GM20431 (cell line): Measurements from ENCODE around the gene RIN1.
"Not testable (repeated sequence)": the region's sequence is repeated elsewhere in the genome, so short reads cannot be mapped to it uniquely, and the experiment has no call there.

Experiments used
- in situ Hi-C: fragments of 300-500 bp; cut with MseI, MboI; formaldehyde crosslinking; loops from one replicate; pipeline ENCODE4 v1.15.0; 2020; ENCODE audit warnings: low sequenced_read_pairs; ENCODE audit not compliant: unreplicated experiment

RIN1 gene

DNA sequence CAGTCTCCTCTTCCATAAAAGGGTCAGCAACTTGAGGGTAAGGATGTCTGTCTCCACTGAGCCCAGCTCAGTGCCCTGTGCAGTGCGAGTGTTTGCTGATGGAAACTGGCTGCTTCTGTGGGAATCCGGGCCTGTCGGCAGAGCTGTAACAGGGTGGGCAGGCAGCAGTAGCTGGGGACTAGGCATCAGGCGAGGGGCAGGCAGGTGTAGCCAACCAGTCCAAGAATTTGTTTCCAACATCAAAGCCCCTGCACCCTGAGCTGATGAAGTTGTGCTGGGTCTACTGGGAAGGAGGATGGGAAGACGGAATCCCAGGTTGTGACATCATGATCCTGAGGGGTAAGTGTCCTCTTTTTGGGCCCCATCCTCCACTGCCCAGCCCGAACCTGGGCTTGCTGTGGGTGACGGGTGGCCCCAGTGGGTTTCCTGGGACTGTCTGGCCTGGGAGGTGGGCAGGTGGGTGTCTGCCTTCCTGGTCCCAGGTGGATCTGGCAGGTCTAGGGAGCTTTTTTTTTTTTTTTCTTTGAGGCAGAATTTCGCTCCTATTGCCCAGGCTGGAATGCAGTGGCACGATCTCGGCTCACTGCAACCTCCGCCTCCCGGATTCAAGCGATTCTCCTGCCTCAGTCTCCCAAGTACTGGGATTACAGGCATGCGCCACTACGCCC lies 24.3 kb upstream of the RIN1 start:
- in situ Hi-C loops, result no loop called here

DNA sequence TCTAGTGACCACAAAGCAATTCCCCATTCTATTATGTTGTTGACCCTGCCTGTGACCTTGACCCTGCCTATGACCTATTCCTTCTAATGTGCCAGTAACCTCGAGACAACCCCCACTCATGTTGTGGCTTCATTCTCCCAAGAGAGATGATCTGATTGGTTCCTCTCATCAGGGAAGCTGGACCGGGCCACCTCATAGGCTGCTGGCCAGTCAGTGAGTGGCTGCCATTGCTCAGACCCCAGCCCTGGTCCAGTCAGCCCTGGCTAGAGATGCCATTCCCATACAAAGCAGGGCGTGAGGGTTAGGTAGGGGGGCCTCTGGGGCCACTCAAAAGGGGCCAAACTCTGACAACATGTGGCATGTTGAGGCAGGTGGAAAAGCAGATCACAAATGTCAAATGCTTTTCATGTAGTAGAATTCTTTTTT lies 23.4 kb upstream of the RIN1 start:
- in situ Hi-C loops, result no loop called here

DNA sequence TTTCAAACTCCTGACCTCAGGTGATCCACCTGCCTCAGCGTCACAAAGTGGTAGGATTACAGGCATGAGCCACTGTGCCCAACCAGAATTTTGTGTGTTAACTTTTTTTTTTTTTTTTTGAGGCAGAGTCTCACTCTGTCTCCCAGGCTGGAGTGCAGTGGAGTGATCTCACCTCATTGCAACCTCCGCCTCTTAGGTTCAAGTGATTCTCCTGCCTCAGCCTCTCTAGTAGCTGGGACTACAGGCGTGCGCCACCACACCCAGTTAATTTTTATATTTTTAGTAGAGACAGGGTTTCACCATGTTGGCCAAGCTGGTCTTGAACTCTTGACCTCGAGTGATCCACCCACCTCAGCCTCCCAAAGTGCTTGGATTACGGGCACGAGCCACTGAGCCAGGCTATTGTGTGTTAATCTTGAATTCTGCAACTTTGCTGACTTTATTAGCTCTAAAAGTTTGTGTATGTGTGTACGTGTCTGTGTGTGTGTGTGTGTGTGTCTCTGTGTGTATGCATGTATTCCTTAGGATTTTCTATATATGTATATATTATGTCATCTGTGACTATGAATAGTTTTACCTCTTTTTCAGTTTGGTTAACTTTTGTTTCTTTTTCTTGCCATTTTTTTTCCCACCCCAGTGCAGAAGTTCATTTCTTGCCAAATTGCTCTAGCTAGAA lies 14.5 kb upstream of the RIN1 start:
- in situ Hi-C loops, result not testable (repeated sequence)

DNA sequence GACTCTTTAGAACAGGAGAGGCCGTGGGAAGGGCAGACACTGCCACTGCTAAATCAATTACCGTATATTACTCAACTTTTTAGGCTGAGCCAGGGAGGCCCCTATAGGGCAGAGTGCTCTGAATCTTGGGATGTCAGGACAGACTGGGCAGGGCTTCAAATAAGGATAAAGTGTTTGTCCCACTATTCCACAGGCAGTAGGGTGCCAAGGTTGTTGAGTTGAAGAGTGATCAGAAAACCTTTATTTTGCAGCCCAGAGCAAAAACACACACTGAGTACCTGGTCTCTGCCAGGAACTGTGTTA lies 12.8 kb upstream of the RIN1 start:
- in situ Hi-C loops, result no loop called here

DNA sequence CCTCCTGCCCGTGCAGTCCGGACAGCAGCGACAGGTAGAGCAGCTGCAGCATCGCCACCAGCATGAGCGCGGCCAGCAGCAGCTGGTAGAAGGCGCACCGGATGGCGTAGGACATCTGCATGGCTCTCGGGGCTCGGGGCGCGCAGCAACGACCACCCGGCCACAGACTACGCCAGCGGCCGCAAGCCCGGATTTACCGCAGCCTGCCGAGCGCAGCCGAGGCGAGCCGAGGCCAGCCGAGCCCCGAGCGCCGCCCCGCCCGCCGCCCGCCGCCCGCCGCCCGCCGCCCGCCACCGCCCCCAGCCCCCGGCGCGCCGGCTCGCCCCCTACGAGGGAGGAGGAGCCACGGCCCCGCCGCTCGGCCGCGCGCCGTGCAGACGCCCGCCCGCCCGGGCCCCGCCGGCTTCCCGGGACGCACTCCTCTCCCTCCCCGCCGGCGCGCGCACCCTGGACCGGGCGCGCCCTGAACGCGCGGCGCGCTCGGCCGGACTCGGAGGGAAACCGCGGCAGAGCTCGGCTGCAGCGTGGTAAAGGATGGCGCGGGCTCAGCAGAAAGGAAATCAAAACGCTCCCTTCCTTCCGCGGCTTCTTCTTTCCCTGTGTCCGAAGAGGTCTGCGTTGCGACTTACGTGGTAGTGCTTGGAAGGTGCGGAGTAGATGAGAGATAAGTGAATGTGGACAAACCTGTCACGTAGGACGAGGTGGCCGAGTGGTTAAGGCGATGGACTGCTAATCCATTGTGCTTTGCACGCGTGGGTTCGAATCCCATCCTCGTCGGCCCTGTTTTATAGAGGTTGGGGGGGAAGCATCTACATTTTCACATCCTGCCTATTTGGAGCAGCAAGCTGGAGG lies 11.4 kb upstream of the RIN1 start, which contains the start of gene B4GAT1:
B4GAT1 (minus strand) TSS at position 205 of the 852 bp plus-strand sequence; CDS start at position 121, 84 bp downstream.
- in situ Hi-C loops, result no loop called here

DNA sequence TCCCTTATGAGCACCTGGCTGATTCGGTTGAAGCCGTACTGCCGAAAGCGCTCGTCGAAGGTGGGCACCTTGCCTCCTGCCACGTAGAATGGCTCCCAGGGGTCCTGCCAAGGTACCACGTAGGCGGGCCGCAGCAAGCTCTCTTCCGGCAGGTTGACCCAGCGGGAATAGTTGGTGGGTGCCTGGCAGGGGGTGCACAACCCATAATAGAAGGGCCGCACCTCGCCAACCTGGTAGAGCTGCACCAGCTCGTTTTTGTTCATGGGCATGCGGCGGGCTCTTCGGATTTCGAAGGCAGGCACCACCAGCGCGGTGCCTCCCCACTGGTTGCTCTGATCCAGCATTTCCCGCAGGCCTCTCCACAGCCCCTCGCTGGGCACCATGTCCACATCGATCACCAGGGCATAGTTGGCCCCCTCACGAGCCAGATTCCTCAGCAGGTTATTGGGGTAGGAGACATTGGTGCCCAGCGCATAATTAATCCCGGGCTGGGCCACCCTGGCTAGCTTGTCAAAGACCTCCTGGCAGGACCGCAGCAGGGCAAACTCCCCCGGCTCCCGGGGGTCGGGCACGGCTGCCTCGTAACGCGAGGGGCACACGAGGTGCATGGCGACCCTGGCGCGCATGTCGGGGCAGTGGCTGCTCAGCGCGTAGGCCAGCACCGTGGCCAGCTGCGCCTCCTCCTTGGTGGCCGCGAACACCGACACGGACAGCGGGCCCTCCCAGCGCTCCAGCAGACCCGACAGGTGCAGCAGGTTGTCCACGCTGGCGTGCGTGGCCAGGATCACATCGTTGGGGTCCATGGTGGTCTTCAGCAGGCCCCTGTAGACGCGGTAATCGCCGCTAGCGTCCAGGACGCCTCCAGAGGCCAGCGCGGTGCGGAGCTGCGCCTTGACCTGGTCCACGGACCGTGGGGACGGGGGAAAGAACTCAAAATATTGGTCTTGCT lies 10.5 kb upstream of the RIN1 start:
- in situ Hi-C loops, result no loop called here

DNA sequence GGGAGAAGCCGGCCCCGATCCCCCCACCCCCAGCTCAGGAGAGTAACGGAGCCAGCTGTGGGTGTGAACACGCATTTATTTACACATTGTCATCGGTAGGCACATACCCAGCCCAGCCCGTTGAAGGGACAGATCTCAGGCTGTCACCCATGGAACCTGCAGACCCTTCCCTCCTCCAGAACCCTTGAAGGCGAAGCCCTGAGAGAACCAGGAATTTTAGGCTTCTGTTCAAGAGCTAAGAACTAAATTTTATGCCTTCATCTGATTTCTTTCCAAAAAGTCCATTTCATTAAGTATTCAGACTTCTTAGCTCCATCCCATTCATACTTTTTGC lies 9.0 kb upstream of the RIN1 start:
- in situ Hi-C loops, result no loop called here

DNA sequence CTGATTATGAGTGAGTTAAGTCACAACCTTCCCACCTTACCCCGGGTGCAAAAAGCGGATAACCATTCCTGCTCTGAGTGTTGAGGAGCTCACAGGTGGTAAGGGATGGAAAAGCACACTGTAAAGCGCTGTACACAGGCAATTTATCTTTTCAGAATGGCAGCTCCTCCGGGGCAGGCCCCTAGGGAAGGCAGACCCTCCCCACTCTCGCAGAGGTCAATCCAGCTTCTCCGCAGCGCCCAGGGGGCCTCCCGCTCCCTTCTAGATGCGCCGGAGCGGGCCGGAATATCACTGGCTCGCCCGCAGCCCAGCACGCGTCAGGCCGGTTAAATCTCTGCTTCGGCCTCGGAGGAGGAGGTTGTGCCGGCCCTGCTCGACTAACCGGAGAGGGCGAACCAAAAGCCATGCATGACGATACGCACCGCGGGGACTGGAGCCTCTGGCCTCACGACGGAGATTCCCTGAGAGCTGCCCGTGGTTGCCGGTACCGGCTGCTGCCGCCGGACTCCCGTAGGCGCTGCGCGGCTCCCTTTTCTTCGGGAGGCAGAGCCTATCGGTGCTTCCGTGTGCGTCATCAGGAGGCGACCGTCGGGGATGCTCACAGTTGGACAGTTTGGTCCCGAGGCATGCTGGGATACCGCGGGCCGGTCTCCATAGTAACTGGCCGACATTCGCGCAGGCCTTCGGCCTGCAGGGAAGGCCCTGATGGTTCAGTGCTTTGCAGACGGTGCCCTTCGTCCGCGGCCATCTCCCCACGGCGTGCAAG lies 8.5 kb upstream of the RIN1 start, which contains the start of gene BRMS1:
BRMS1 (minus strand) TSS at position 555 of the 766 bp plus-strand sequence. CDS start 2,870 bp downstream, outside the sequence.
- in situ Hi-C loops, result no loop called here

DNA sequence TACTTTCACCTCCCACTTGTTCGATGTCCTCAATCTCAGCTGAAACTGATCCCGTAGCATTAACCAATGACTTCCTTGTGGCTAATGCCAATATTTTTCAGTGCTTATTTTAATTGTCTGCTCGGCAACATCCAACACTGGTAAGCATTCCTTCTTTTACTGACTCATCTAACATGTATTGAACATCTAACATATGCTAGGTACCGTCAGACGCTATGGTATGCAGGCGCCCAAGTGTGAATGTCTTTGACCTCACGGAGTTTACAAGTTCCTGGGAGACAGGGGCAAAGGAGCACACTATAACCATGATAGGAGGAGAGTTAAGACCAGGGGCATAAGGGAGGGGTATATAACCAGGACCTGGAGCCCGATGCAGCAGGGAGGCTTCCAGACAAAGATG lies 6.9 kb upstream of the RIN1 start:
- in situ Hi-C loops, result no loop called here

DNA sequence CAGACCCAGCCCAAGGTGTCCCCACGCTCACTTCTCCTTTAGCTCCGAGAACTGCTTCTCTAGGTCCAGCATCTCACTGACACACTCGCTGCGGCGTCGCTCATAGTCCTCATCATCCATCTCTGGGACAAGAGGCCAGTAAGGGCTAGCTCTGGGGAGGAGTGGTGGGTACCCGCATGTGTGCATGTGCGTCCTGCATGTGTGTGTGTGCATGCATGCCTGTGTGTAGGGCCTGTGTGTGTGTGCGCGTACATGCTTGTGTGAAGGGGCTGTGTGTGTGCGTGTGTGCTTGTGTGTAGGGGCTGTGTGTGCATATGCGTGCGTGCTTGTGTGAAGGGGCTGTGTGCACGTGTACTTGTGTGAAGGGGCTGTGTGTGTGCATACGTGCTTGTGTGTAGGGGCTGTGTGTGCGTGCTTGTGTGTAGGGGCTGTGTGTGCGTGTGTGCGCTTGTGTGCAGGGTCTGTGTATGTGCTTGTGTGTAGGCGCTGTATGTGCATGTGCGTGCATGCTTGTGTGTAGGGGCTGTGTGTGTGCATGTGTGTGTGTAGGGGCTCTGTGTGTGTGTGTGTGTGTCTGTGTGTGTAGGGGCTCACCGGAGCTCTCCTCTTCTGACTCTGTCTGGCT lies 5.4 kb upstream of the RIN1 start:
- in situ Hi-C loops, result no loop called here

DNA sequence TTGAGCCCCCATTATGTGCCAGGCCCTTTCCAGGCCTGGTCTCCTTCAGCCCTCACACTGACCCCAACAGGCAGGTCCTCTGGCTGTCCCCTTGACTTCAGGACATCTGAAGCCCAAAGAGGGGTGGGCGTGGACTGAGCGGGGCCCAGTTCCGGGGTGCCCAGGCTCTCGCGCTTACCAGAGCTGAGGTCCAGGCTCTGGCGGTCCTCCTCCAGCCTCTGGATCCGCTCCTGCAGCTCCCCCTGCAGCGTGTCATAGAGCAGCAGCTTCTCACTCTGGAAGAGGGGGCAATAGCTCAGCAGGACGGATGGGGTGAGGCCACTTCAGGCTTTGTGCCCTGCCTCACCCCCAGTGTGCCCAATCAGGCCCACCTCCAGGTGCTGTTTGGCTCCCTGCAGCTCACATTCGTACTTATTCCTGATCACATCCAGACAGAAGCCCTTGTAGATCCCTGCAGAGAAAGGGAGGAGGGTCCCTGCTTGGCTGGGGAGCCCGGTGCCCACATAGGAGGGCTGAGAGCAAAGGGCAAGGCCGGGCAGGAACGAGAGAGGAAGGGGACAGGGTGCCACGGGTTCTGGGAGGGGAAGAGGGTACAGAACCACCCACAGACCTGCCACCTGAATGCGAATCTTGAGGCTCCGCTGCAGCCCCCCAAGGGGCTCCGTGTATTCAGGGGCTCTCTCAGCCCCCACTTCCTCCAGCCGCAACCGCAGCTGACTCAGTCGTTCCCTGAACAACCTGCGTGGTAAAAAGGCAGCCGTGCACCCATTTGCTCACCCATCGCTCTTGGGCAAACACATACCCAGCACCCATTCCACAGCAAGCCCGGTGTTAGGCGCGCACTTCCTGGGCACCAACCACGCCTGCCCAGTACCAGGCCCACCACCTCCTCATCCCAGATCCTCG lies 4.6 kb upstream of the RIN1 start:
- in situ Hi-C loops, result no loop called here

DNA sequence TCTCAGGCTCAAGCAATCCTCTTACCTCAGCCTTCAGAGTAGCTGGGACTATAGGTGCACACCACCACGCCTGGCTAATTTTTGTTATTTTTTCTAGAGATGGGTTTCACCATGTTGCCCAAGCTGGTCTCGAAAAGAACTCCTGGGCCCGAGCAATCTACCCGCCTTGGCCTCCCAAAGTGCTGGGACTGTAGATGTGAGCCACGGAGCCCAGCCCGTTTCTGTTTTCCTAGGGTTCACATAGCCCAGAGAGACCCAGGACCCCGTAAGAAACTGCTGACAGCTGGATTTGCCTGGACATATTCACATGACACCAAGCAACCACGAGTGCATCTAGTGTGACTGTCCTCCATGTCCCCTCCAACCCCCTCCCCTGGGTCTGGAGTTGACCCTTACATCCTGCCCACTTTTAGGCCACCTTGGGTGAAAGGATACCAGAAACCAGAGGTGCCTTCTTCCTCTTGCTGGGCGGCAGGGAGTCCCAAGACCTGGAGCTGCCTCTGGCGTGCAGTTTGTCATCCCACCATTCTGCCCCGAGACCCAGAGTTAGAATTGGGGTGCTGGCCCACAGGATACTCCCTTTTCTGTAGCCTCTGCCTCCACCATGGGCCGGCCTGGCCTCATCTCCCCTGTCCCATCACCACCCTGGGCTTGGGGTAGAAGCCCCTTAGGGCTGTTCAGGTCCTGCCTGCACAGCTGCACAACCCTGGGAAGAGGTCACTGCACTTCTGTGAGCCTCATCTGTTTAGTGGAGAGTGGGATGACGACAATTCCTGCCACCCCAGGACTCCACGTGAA lies 3.7 kb upstream of the RIN1 start:
- in situ Hi-C loops, result no loop called here

DNA sequence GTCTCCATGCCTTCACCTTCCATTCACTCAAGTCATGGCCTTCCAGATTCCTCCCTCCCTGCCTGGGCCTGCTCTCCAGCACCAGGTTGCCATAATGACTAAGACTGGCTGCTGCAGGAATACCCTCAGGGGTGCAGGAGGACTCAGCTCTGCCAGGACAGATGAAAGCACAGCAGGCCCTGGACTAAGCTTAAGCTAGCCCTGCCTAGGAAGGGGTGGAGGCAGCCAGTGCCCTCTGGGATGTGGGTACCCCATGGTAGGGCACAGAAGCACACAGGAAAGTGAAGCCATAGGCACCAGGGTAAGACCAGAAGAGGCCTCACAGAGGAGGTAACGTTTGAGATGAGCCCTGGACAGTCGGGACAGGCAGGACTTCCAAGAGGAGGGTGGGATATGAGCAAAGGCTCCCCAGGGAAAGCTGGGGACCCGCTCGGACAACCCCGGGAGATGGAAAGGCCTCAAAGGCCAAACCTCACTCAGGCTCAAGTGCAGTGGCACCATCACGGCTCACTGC lies 3.0 kb upstream of the RIN1 start:
- in situ Hi-C loops, result no loop called here

DNA sequence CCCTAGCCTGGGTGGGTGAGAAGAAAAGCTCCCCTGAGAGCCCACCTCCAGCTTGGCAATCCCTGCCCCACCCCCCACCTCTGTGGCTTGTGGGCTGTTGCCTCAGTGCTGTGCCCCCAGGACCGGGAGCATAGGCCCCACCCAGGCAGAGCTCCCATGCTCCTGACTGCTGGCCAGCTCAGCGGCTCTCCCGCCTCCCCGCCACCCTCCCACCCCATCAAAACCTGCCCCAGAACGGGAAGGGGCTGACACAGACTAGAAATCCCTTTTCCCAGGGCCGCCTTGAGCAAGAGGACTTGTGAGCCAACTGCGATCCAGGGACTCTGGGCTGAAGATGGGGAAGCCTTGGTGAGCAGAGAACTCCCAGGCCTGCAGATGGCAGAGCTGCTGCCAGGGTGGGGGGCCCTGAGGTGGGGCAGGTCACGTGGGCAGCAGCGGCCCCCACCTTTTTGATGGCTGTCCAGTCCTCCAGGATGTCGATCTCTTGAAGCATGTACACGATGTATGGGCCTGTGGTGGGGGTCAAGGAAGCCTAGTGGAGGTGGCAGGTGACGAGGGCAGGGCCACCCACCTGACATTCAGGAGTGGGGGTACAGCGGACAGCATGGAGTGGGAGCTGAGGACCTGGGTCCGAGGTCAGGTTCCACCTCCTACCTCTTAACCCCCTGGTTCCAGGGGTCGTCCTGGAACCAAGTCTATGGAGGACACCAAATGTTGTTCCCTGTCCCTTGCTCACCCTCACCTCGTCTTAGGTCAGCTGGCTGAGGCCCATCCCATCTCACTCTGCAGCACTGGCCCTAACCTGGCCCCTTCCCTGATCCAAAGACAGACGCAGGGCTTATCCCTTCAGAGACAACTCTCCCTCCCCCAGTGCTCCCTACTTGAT lies 2.3 kb upstream of the RIN1 start:
- in situ Hi-C loops, result no loop called here

DNA sequence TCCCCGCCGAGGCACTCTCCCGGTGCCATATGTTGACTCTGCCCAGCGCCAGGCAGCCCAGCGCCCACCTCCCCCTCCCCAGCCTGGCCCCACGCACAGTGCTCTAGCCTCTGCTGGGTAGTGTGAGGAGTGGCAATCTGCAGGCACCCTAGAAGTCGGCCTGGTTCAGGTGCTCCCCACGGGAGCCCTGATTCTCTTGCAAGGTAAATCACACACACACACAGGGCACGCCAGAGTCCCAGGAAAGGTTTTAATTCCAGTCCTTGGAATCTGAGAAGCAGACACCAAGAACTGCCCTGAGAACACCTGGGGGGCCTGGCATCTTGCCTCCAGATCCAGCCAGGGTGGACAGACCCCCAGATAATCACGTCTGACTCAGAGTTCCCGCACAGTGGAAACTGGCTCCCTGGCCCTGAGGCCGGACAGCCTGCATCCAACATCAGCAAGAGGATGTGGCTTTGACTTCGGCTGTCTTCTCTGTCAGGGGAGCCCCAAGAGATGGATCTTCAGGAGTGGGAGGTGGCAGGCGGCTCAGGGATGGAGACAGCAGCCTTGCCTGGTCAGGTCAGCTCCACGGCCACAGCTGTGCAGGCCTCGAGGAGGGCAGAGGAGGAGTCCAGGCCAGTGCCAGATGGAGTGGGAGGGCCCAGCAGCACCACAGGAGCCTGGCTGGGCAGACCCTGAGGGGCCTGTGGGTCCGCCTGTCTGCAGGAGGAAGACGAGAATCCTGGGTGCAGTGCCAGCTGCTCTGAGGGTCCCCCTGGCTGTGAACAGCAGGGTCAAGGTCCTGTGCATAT lies 1.1 kb upstream of the RIN1 start:
- in situ Hi-C loops, result no loop called here
